OCI-LY3 (cell line): Measurements from ENCODE around the gene KRT13.

Experiments used
- EZH2phosphoT487 ChIP-seq: fragments of 200-600 bp; shearing (Covaris generic); IDR thresholded peaks from 2 replicates; pipeline ENCODE4 v1.6.1; 2018; ENCODE audit warnings: antibody characterized with exemption, mixed run types, low read depth
- TF ChIP-seq, protein P1 (sequence below): fragments of 200-600, 300-600 bp; sonication (generic); IDR thresholded peaks from 2 replicates; pipeline ENCODE4 v1.5.1; 2014; ENCODE audit warnings: antibody characterized with exemption, low read length, low read depth

DNA sequence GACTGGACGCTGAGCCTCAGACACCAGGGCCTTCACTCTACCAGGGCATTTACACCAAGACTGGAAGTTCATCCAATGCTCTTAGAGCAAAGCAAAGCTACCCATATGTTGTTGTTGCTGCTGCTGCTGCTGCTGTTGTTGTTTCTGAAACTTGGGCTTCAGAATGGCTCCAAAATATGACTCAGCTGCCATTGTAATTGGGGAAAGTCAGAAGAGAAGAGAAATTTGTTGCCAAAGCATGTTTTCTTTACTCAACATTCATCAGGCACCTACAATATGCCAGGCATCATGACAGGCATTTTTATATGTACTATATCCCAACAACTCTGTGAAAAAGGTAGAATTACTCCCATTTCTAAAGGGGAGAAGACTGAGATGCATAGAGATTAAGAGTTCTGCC is 50.2 kb downstream of the KRT13 start:
- TF ChIP-seq, protein P1, sequence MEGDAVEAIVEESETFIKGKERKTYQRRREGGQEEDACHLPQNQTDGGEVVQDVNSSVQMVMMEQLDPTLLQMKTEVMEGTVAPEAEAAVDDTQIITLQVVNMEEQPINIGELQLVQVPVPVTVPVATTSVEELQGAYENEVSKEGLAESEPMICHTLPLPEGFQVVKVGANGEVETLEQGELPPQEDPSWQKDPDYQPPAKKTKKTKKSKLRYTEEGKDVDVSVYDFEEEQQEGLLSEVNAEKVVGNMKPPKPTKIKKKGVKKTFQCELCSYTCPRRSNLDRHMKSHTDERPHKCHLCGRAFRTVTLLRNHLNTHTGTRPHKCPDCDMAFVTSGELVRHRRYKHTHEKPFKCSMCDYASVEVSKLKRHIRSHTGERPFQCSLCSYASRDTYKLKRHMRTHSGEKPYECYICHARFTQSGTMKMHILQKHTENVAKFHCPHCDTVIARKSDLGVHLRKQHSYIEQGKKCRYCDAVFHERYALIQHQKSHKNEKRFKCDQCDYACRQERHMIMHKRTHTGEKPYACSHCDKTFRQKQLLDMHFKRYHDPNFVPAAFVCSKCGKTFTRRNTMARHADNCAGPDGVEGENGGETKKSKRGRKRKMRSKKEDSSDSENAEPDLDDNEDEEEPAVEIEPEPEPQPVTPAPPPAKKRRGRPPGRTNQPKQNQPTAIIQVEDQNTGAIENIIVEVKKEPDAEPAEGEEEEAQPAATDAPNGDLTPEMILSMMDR, result no peak
- no peak for TF ChIP-seq EZH2phosphoT487
